K562 (cell line): ENCODE data around the gene ATG10. TPM values are rescaled to one million over a fixed set of nuclear protein-coding genes. Genes with fewer than 3 reads are reported as not detected.

Experiments
- ATAC-seq: fragments of 200-7000 bp; cut with Tn5 transposase; 3 replicates; pipeline ENCODE4 v1.9.1; 2020; ENCODE audit warnings: moderate library complexity
- BruUV-seq: library from RNA; stranded (reverse); fragments of 400-500 nt; replicated peaks from 2 replicates; lab custom pipeline; 2021; lab: Mats Ljungman, UMichigan
- CTCF ChIA-PET: fragments of 300-600 bp; formaldehyde crosslinking; extraction: SDS; loops from one replicate; lab custom pipeline; 2021; ENCODE audit warnings: low intra/inter-chr PET ratio; lab: Yijun Ruan, JAX
- POLR2A ChIA-PET: fragments of 300-600, 350-650 bp; sonication (Branson Sonifier 250); formaldehyde crosslinking; extraction: SDS; loops from one replicate; lab custom pipeline; 2021; ENCODE audit warnings: antibody characterized with exemption, inconsistent platforms; lab: Yijun Ruan, JAX
- DNase-seq, 4 experiments: peaks; one replicate each; pipeline versions ENCODE4 v3.0.0 to v3.0.0-alpha.2; 2011 to 2018; ENCODE audit warnings: low spot score in 3 of 4, mixed read lengths in 3 of 4; ENCODE audit errors: extremely low read depth in 1 of 4
- FAIRE-seq: peaks from 2 replicates; lab custom pipeline; 2011; peaks lifted over from hg19 to GRCh38; lab: Jason Lieb, UNC
- H2AFZ ChIP-seq: 2 replicates; pipeline ENCODE4 v1.6.0; 2011; ENCODE audit warnings: low read depth, low read length, control low read depth, inconsistent platforms
- H3K27ac ChIP-seq: fragments of 200-600 bp; 3 replicates; pipeline ENCODE4 v1.8.0; 2011; ENCODE audit warnings: low read depth, mild to moderate bottlenecking, control low read depth, inconsistent platforms, low read length, moderate library complexity, mixed read lengths; ENCODE audit errors: extremely low read depth
- H3K27me3 ChIP-seq, 2 experiments: fragments of 300-600 bp in 1 of 2; 2 replicates in 1 of 2; 3 replicates in 1 of 2; pipeline versions ENCODE4 v1.6.0 to v1.8.0; 2011; ENCODE audit warnings: inconsistent platforms in 2 of 2, low read length in 2 of 2, mild to moderate bottlenecking in 1 of 2, mixed read lengths in 1 of 2, moderate library complexity in 1 of 2; ENCODE audit not compliant: control insufficient read depth in 2 of 2, insufficient read depth in 2 of 2
- H3K36me3 ChIP-seq: fragments of 300-600 bp; 3 replicates; pipeline ENCODE4 v1.8.0; 2011; ENCODE audit warnings: mild to moderate bottlenecking, low read length, inconsistent platforms; ENCODE audit not compliant: control insufficient read depth, insufficient read depth
- H3K4me1 ChIP-seq, 2 experiments: fragments of 200-600 bp in 1 of 2; replicated peaks in 1 of 2; 2 replicates in 1 of 2; 3 replicates in 1 of 2; pipeline versions ENCODE4 v1.5.1 to v1.8.0; 2011; ENCODE audit warnings: inconsistent platforms in 2 of 2, low read length in 2 of 2, mild to moderate bottlenecking in 1 of 2, mixed read lengths in 1 of 2, moderate library complexity in 1 of 2; ENCODE audit not compliant: control insufficient read depth in 2 of 2, insufficient read depth in 2 of 2
- H3K4me2 ChIP-seq: 2 replicates; pipeline ENCODE4 v1.6.1; 2011; ENCODE audit warnings: low read length, control low read depth, inconsistent platforms, mixed read lengths; ENCODE audit not compliant: insufficient read depth
- H3K4me3 ChIP-seq: fragments of 200-600 bp; sonication (generic), shearing (Covaris generic); 2 replicates; pipeline ENCODE4 v1.5.1; 2016; ENCODE audit warnings: control low read depth, inconsistent platforms
- H3K79me2 ChIP-seq: fragments of 200-600 bp; 3 replicates; pipeline ENCODE4 v1.8.0; 2011; ENCODE audit warnings: low read length, inconsistent platforms; ENCODE audit not compliant: control insufficient read depth, insufficient read depth
- H3K9ac ChIP-seq, 2 experiments: 2 replicates each; pipeline versions ENCODE4 v1.6.0 to v1.6.1; 2011; ENCODE audit warnings: low read depth in 2 of 2, low read length in 2 of 2, control low read depth in 1 of 2, inconsistent platforms in 1 of 2, mild to moderate bottlenecking in 1 of 2, mixed read lengths in 1 of 2; ENCODE audit not compliant: insufficient read depth in 1 of 2
- H3K9me1 ChIP-seq: one replicate; pipeline ENCODE4 v1.6.0; 2011; ENCODE audit warnings: inconsistent platforms, mild to moderate bottlenecking, low read length, moderate library complexity; ENCODE audit not compliant: control insufficient read depth, insufficient read depth
- H3K9me3 ChIP-seq: replicated peaks from 2 replicates; pipeline ENCODE4 v1.5.1; 2011; ENCODE audit warnings: low read depth, low read length, inconsistent platforms; ENCODE audit not compliant: control insufficient read depth, insufficient read depth
- H4K20me1 ChIP-seq: replicated peaks from 2 replicates; pipeline ENCODE4 v1.6.1; 2011; ENCODE audit warnings: low read length, inconsistent platforms, mixed read lengths; ENCODE audit not compliant: control insufficient read depth, insufficient read depth
- ATF3 ChIP-seq, 2 experiments: fragments of 450-650 bp in 1 of 2; sonication (generic) in 1 of 2; formaldehyde crosslinking in 1 of 2; IDR thresholded peaks in 1 of 2; conservative IDR thresholded peaks in 1 of 2; 2 replicates each; pipeline versions ENCODE4 v1.6.1 to v1.8.1; 2016 to 2023; ENCODE audit warnings: mild to moderate bottlenecking in 2 of 2, moderate library complexity in 2 of 2, inconsistent platforms in 1 of 2, missing genetic modification reagents in 1 of 2
- BMI1 ChIP-seq: fragments of 150-350 bp; IDR thresholded peaks from 2 replicates; pipeline ENCODE4 v1.6.1; 2014; ENCODE audit warnings: low read length
- CREBBP ChIP-seq: IDR thresholded peaks from one replicate; pipeline ENCODE4 v1.6.1; 2012; ENCODE audit warnings: low read depth, mild to moderate bottlenecking, control low read depth, inconsistent platforms, low read length
- FOXA3 ChIP-seq, 2 experiments: fragments of 450-650 bp in 1 of 2; sonication (generic) in 1 of 2; formaldehyde crosslinking; IDR thresholded peaks in 1 of 2; conservative IDR thresholded peaks in 1 of 2; 2 replicates each; pipeline versions ENCODE4 v1.4.0 to v1.8.0; 2020 to 2022; ENCODE audit warnings: mild to moderate bottlenecking in 2 of 2, missing genetic modification reagents in 1 of 2
- HNRNPK ChIP-seq: fragments of 200-400 bp; formaldehyde crosslinking; IDR thresholded peaks from one replicate; pipeline ENCODE4 v1.6.1; 2018; ENCODE audit warnings: mild to moderate bottlenecking, low read depth, low read length; ENCODE audit not compliant: poor library complexity, severe bottlenecking
- KLF6 ChIP-seq: fragments of 250-450 bp; sonication (Bioruptor Pico); IDR thresholded peaks from 2 replicates; pipeline ENCODE4 v1.4.0; 2020; ENCODE audit warnings: mild to moderate bottlenecking, moderate library complexity, borderline replicate concordance
- PRPF4 ChIP-seq: fragments of 200-400 bp; formaldehyde crosslinking; IDR thresholded peaks from one replicate; pipeline ENCODE4 v1.6.1; 2017; ENCODE audit warnings: low read length, low read depth, mild to moderate bottlenecking; ENCODE audit not compliant: insufficient read depth, poor library complexity, severe bottlenecking
- RREB1 ChIP-seq: fragments of 250-450 bp; sonication (Bioruptor Pico); IDR thresholded peaks from 2 replicates; pipeline ENCODE4 v1.4.0; 2020
- STAG1 ChIP-seq: sonication (generic); formaldehyde crosslinking; IDR thresholded peaks from 2 replicates; pipeline ENCODE4 v1.5.0; 2020; ENCODE audit warnings: missing genetic modification reagents, borderline replicate concordance
- TAF1 ChIP-seq: IDR thresholded peaks from 2 replicates; pipeline ENCODE4 v1.6.1; 2011; ENCODE audit warnings: mild to moderate bottlenecking, low read length, moderate library complexity; ENCODE audit not compliant: insufficient read depth, control insufficient read depth, severe bottlenecking; ENCODE audit errors: extremely low read depth
- TRIM24 ChIP-seq, 2 experiments: fragments of 450-650 bp; IDR thresholded peaks; 2 replicates each; pipeline ENCODE4 v1.6.1; 2016
- ZFP36 ChIP-seq: fragments of 150-350 bp; IDR thresholded peaks from 2 replicates; pipeline ENCODE4 v1.6.1; 2018; ENCODE audit warnings: low read length, low read depth; ENCODE audit not compliant: partially characterized antibody
- ZKSCAN1 ChIP-seq: fragments of 150-350 bp; IDR thresholded peaks from 2 replicates; pipeline ENCODE4 v1.6.1; 2016; ENCODE audit warnings: low read depth, low read length
- WGBS: fragments of 100-300 bp; shearing (Covaris generic); methylation state at CpG from one replicate; pipeline ENCODE4 v1.1.6; 2016; ENCODE audit warnings: low coverage, mixed read lengths; ENCODE audit not compliant: insufficient coverage; ENCODE audit errors: missing lambda C conversion rate; 5-methylcytosine and 5-hydroxymethylcytosine counted together
- in situ Hi-C: fragments of 300-500 bp; cut with MboI; formaldehyde crosslinking; loops from 4 replicates; pipeline ENCODE4 v1.15.0; 2018; ENCODE audit warnings: inconsistent platforms, mixed read lengths
- intact Hi-C: fragments of 100-400 bp; cut with micrococcal nuclease; formaldehyde crosslinking; loops from 2 replicates; pipeline ENCODE4 v1.14.2; 2022
- polyA plus RNA-seq, 8 experiments: library from polyadenylated mRNA; depleted of rRNA in 4 of 8; stranded (reverse) in 5 of 8; unstranded in 3 of 8; fragments of >200 nt; fragmentation: Nextera tagmentation in 2 of 8; fragmentation: Illumina TruSeq in 1 of 8; extraction: Ambion mirVana in 2 of 8; extraction: Trizol in 1 of 8; gene quantifications; 2 replicates each; pipeline versions ENCODE4 v1.2.1 to v1.2.3, GENCODE V29; 2011 to 2014; ENCODE audit warnings: inconsistent platforms in 1 of 8, missing spikeins in 1 of 8
- total RNA-seq, 7 experiments: library from RNA; depleted of rRNA in 6 of 7; stranded (reverse); fragments of >200 nt in 6 of 7; fragmentation: Illumina TruSeq in 2 of 7; extraction: Trizol in 2 of 7; gene quantifications; 2 replicates each; pipeline versions ENCODE4 v1.2.1 to v1.2.3, GENCODE V29; 2011 to 2021; ENCODE audit warnings: low replicate concordance in 1 of 7

The ATG10 gene
- total and polyA plus RNA-seq, 9 of the 15 experiments (the other 6 are each of a cell fraction or from before 2014, with no cell fraction given) = 7.0 to 18.8 (median 14.6) TPM

- Histone ChIP-seq H3K4me3 (no peak overlapping the region), H4K20me1 (no peaks in the 10 kb centered on the region), H3K4me2 (no peak overlapping the region), H3K9me3 (no peaks in the 10 kb centered on the region), H3K79me2 (no peaks in the 10 kb centered on the region), H3K36me3 (no peaks in the 10 kb centered on the region), H3K9ac (no peak overlapping the region), H3K27me3 (no peaks in the 10 kb centered on the region), H3K4me1 (no peaks in the 10 kb centered on the region), H2AFZ (no peak overlapping the region), H3K27ac (no peak overlapping the region), H3K9me1 (no peaks in the 10 kb centered on the region)
- intact Hi-C loops (no loop called here), in situ Hi-C loops (no loop called here)
- BruUV-seq = no TSS peak
- 49% methylated on average over 13 of the region's 13 CpGs for WGBS
- DNase-seq = no peak
- ChIA-PET POLR2A (interaction anchor here (0.6 to 0.7 kb wide), 2 partner anchors 76 to 524 kb away, joined by 3 read pairs; no protein-coding TSS in a partner anchor), CTCF (no interaction called here)
- ATAC-seq = no peak
- no peak for FAIRE-seq
- TF ChIP-seq PRPF4 = no peak
- no peak for TF ChIP-seq ATF3 (IDR thresholded peaks at IDR 0.05)
- no peak for TF ChIP-seq ATF3 (CRISPR knock-in tag; conservative IDR thresholded peaks at IDR 0.05)
- no peak for TF ChIP-seq TAF1
- TF ChIP-seq FOXA3 (CRISPR knock-in tag; conservative IDR thresholded peaks at IDR 0.05 in 1 of 2, IDR thresholded peaks at IDR 0.05 in 1 of 2) = no peak
- no peak for TF ChIP-seq KLF6 (CRISPR knock-in tag)
- no peak for TF ChIP-seq CREBBP
- no peak for TF ChIP-seq STAG1 (CRISPR knock-in tag)
- no peak for TF ChIP-seq RREB1 (CRISPR knock-in tag)
- TF ChIP-seq BMI1 = no peak
- TF ChIP-seq ZKSCAN1 = no peak
- TF ChIP-seq HNRNPK = no peak
- no peak for TF ChIP-seq TRIM24 (IDR thresholded peaks at IDR 0.05)
- TF ChIP-seq ZFP36 = no peak
- TF ChIP-seq, all 486 proteins: peak for 0
Observed at GRCh38 chr5:82129723-82130285, 158.0 kb downstream of the ATG10 start.
